Upper lobe of left lung (tissue), 4 donors: ENCODE data around the gene NBPF1.
"Not testable (repeated sequence)": the region's sequence is repeated elsewhere in the genome, so short reads cannot be mapped to it uniquely, and the experiment has no call there.

Source experiments
- CTCF ChIP-seq, 6 experiments: fragments of 450-650 bp in 4 of 6; fragments of 200-600 bp in 2 of 6; sonication (generic) in 2 of 6; IDR thresholded peaks; one replicate each; pipeline ENCODE4 v1.5.1; 2016 to 2019; ENCODE audit warnings: antibody characterized with exemption in 6 of 6
- EP300 ChIP-seq, 4 donors: sonication (generic); formaldehyde crosslinking; IDR thresholded peaks; one replicate each; pipeline ENCODE4 v1.5.1; 2017; ENCODE audit warnings: antibody characterized with exemption in 4 of 4, control low read depth in 2 of 4
- POLR2A ChIP-seq, 4 donors: fragments of 450-650 bp; IDR thresholded peaks; one replicate each; pipeline ENCODE4 v1.5.1; 2016 to 2017; ENCODE audit warnings: antibody characterized with exemption in 4 of 4, mild to moderate bottlenecking in 2 of 4

- not testable (repeated sequence) for TF ChIP-seq POLR2A, CTCF, EP300 (IDR thresholded peaks at IDR 0.05)
Measured at GRCh38 chr1:16642025-16642966, 28.9 kb upstream of the NBPF1 start.
